COLO829 (cell line): Measurements from ENCODE around the gene IL10RA.
"Not testable (repeated sequence)": the region's sequence is repeated elsewhere in the genome, so short reads cannot be mapped to it uniquely, and the experiment has no call there.

Experiments
- DNase-seq: peaks from one replicate; pipeline ENCODE4 v3.0.0; 2012; ENCODE audit warnings: low spot score

The IL10RA gene

GRCh38 chr11:118007563-118008270 lies 21.5 kb downstream of the IL10RA start:
- DNase-seq = not testable (repeated sequence)

GRCh38 chr11:118008271-118008911 lies 22.2 kb downstream of the IL10RA start:
- DNase-seq = no peak

- DNase-seq = no peak
These were observed 23.9 kb downstream of the IL10RA start for GRCh38 chr11:118009864-118010737.

- DNase-seq = no peak
These were observed 24.7 kb downstream of the IL10RA start for GRCh38 chr11:118010738-118011461.

- no peak for DNase-seq
These were observed 26.0 kb downstream of the IL10RA start for GRCh38 chr11:118012083-118012669.

- DNase-seq = no peak
These were observed 27.8 kb downstream of the IL10RA start for GRCh38 chr11:118014022-118014421.

GRCh38 chr11:118015385-118015841 lies 29.2 kb downstream of the IL10RA start:
- no peak for DNase-seq

GRCh38 chr11:118016104-118016503 lies 29.9 kb downstream of the IL10RA start:
- no peak for DNase-seq

GRCh38 chr11:118017111-118017510 lies 30.9 kb downstream of the IL10RA start:
- DNase-seq = no peak

GRCh38 chr11:118017631-118018315 lies 31.6 kb downstream of the IL10RA start:
- no peak for DNase-seq

GRCh38 chr11:118018401-118018800 lies 32.2 kb downstream of the IL10RA start:
- DNase-seq = no peak

GRCh38 chr11:118021146-118021545 lies 35.0 kb downstream of the IL10RA start:
- DNase-seq = no peak

GRCh38 chr11:118027694-118028093 lies 41.5 kb downstream of the IL10RA start:
- DNase-seq = no peak

- no peak for DNase-seq
These were observed 42.4 kb downstream of the IL10RA start for GRCh38 chr11:118028626-118029025.

GRCh38 chr11:118033443-118033842 lies 47.2 kb downstream of the IL10RA start:
- DNase-seq = no peak

GRCh38 chr11:118042141-118042540 lies 55.9 kb downstream of the IL10RA start:
- DNase-seq = no peak

- peak; percentile 6 for DNase-seq
These were observed 56.6 kb downstream of the IL10RA start for GRCh38 chr11:118042796-118043195.

GRCh38 chr11:118045191-118045590 lies 59.0 kb downstream of the IL10RA start:
- DNase-seq = no peak

GRCh38 chr11:118046051-118046963 lies 60.1 kb downstream of the IL10RA start:
- DNase-seq = no peak
